ENCODE measurements around the gene TAF8.
"Not testable (repeated sequence)": the region's sequence is repeated elsewhere in the genome, so short reads cannot be mapped to it uniquely, and the experiment has no call there.

The TAF8 gene

GRCh38 chr6:42050297-42051267 lies at the start of gene TAF8:
Gene TAF8, plus strand, starts transcription at chr6:42050524. Its CDS starts 18 bp downstream, at chr6:42050542.
- DNase-seq (ENCODE audit: extremely low read depth in 1 of 2, low read depth in 1 of 2) = peak; percentile 73 to 76

- DNase-seq (ENCODE audit: extremely low read depth in 1 of 2, low read depth in 1 of 2) = no peak
These were observed 48.8 kb upstream of the TAF8 start for GRCh38 chr6:42001506-42001905.

GRCh38 chr6:42003658-42004057 lies 46.7 kb upstream of the TAF8 start:
- not testable (repeated sequence) for DNase-seq (ENCODE audit: extremely low read depth in 1 of 2, low read depth in 1 of 2)

- DNase-seq (ENCODE audit: extremely low read depth in 1 of 2, low read depth in 1 of 2) = no peak
These were observed 42.8 kb upstream of the TAF8 start for GRCh38 chr6:42007286-42008137.

GRCh38 chr6:42008138-42008528 lies 42.2 kb upstream of the TAF8 start:
- DNase-seq (ENCODE audit: extremely low read depth in 1 of 2, low read depth in 1 of 2) = not testable (repeated sequence)

- no peak for DNase-seq (ENCODE audit: extremely low read depth in 1 of 2, low read depth in 1 of 2)
These were observed 40.5 kb upstream of the TAF8 start for GRCh38 chr6:42009844-42010184.

- no peak for DNase-seq (ENCODE audit: extremely low read depth in 1 of 2, low read depth in 1 of 2)
These were observed 40.0 kb upstream of the TAF8 start for GRCh38 chr6:42010185-42010891.

- no peak for DNase-seq (ENCODE audit: extremely low read depth in 1 of 2, low read depth in 1 of 2)
These were observed 39.4 kb upstream of the TAF8 start for GRCh38 chr6:42010909-42011308.

- DNase-seq (ENCODE audit: extremely low read depth in 1 of 2, low read depth in 1 of 2) = no peak
These were observed 37.7 kb upstream of the TAF8 start for GRCh38 chr6:42012501-42013133.

- DNase-seq (ENCODE audit: extremely low read depth in 1 of 2, low read depth in 1 of 2) = no peak
These were observed 37.2 kb upstream of the TAF8 start for GRCh38 chr6:42013134-42013516.

- no peak for DNase-seq (ENCODE audit: extremely low read depth in 1 of 2, low read depth in 1 of 2)
These were observed 33.2 kb upstream of the TAF8 start for GRCh38 chr6:42017021-42017643.

GRCh38 chr6:42020967-42021366 lies 29.4 kb upstream of the TAF8 start:
- no peak for DNase-seq (ENCODE audit: extremely low read depth in 1 of 2, low read depth in 1 of 2)

GRCh38 chr6:42021847-42022754 lies 28.2 kb upstream of the TAF8 start:
- peak; percentile 40 to 42 for DNase-seq (ENCODE audit: extremely low read depth in 1 of 2, low read depth in 1 of 2)

GRCh38 chr6:42022755-42023384 lies 27.5 kb upstream of the TAF8 start:
- DNase-seq (ENCODE audit: extremely low read depth in 1 of 2, low read depth in 1 of 2) = no peak

- no peak for DNase-seq (ENCODE audit: extremely low read depth in 1 of 2, low read depth in 1 of 2)
These were observed 25.1 kb upstream of the TAF8 start for GRCh38 chr6:42025066-42025844.

- no peak for DNase-seq (ENCODE audit: extremely low read depth in 1 of 2, low read depth in 1 of 2)
These were observed 24.5 kb upstream of the TAF8 start for GRCh38 chr6:42025845-42026243.

GRCh38 chr6:42026540-42026939 lies 23.8 kb upstream of the TAF8 start:
- no peak for DNase-seq (ENCODE audit: extremely low read depth in 1 of 2, low read depth in 1 of 2)

Data from activated CD8-positive, alpha-beta memory T cell treated with anti-CD3 and anti-CD28 coated beads for 1 hour (primary cell).